Ascending aorta (tissue), 2 donors: ENCODE measurements around the gene LRRC8A. TPM values are rescaled to one million over a fixed set of nuclear protein-coding genes. Genes with fewer than 3 reads are reported as not detected.
"Not testable (repeated sequence)": the region's sequence is repeated elsewhere in the genome, so short reads cannot be mapped to it uniquely, and the experiment has no call there.

Source experiments
- DNase-seq, 2 donors: peaks; one replicate each; pipeline ENCODE4 v3.0.0-alpha.2; 2019; ENCODE audit warnings: low spot score in 2 of 2
- H3K27ac ChIP-seq, 2 donors: fragments of 200-600 bp; sonication (generic); one replicate each; pipeline ENCODE4 v1.5.1; 2016 to 2017; ENCODE audit warnings: mild to moderate bottlenecking in 1 of 2
- H3K27me3 ChIP-seq: fragments of 200-600 bp; sonication (generic); one replicate; pipeline ENCODE4 v1.5.1; 2017
- H3K36me3 ChIP-seq, 2 donors: fragments of 200-600 bp; sonication (generic); one replicate each; pipeline ENCODE4 v1.5.1; 2016
- H3K4me1 ChIP-seq, 2 donors: fragments of 200-600 bp; sonication (generic); one replicate each; pipeline ENCODE4 v1.5.1; 2016 to 2017; ENCODE audit warnings: mild to moderate bottlenecking in 1 of 2
- H3K4me3 ChIP-seq, 2 donors: fragments of 200-600 bp; sonication (generic); one replicate each; pipeline ENCODE4 v1.5.1; 2016 to 2017; ENCODE audit warnings: mild to moderate bottlenecking in 1 of 2
- H3K9me3 ChIP-seq, 2 donors: fragments of 200-600 bp; sonication (generic); one replicate each; pipeline ENCODE4 v1.5.1; 2016
- intact Hi-C: fragments of 100-400 bp; cut with DNase I; formaldehyde crosslinking; loops from one replicate; pipeline ENCODE4 v1.15.1; 2023
- total RNA-seq: library from RNA; depleted of rRNA; stranded (reverse); fragments of >200 nt; gene quantifications from one replicate; pipeline ENCODE4 v1.1.0, GENCODE V29; 2016
- TF ChIP-seq, protein P1 (sequence below), 3 experiments: fragments of 200-600 bp in 2 of 3; fragments of 450-650 bp in 1 of 3; sonication (generic) in 2 of 3; IDR thresholded peaks; one replicate each; pipeline ENCODE4 v1.5.1; 2016 to 2019; ENCODE audit warnings: antibody characterized with exemption in 3 of 3, mild to moderate bottlenecking in 1 of 3, moderate library complexity in 1 of 3

Gene LRRC8A
- total RNA-seq, 1 donor from 2014 or later: 227 TPM

DNA sequence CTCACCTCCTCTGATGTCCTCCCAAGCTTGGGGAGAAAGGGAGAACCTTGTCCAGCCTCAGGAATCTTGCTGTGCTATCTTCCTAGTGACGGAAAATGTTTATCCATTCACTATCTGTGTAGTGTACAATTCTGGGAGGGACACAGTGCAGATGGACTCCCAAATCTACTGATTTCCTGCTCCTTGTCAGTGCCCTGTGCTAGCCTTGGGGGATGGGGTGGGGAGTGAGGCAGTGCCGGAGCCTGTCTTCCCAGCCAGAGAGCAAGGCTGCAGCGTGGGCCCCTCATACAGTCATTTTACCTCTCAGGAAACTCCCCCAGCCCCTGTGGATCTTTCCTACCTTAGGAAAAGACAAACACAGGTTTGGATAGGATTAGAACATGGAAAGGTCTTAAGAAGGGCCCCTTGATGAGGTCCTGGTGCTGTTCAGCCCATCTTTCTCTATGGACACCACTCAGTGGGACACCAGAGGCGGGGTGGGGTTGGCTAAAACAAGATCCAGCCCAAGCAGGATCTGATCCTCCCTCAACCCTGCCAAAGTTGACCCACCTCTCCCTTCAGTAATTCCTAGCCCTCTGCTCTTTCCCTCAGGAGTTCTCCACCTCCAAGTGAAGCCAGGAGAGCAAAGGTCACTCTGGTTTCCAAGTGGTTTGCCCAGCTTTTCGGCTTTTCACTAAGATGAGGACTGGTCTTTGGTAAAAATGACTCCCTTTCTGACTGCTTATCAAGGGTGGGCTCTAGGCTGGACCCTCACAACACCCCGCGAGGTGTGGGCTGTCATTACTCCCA is 62.1 kb downstream of the LRRC8A start:
- intact Hi-C loops: no loop called here
- DNase-seq: no peak
- TF ChIP-seq, protein P1, sequence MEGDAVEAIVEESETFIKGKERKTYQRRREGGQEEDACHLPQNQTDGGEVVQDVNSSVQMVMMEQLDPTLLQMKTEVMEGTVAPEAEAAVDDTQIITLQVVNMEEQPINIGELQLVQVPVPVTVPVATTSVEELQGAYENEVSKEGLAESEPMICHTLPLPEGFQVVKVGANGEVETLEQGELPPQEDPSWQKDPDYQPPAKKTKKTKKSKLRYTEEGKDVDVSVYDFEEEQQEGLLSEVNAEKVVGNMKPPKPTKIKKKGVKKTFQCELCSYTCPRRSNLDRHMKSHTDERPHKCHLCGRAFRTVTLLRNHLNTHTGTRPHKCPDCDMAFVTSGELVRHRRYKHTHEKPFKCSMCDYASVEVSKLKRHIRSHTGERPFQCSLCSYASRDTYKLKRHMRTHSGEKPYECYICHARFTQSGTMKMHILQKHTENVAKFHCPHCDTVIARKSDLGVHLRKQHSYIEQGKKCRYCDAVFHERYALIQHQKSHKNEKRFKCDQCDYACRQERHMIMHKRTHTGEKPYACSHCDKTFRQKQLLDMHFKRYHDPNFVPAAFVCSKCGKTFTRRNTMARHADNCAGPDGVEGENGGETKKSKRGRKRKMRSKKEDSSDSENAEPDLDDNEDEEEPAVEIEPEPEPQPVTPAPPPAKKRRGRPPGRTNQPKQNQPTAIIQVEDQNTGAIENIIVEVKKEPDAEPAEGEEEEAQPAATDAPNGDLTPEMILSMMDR (IDR thresholded peaks at IDR 0.05): no peak
- Histone ChIP-seq H3K27ac (no peak overlapping the region), H3K4me1 (peaks cover 5 to 21% of the 10 kb centered on the region in 2 donors), H3K27me3 (no peaks in the 10 kb centered on the region), H3K9me3 (no peaks in the 10 kb centered on the region), H3K36me3 (peaks cover 6 to 9% of the 10 kb centered on the region in 2 donors), H3K4me3 (no peak overlapping the region)

DNA sequence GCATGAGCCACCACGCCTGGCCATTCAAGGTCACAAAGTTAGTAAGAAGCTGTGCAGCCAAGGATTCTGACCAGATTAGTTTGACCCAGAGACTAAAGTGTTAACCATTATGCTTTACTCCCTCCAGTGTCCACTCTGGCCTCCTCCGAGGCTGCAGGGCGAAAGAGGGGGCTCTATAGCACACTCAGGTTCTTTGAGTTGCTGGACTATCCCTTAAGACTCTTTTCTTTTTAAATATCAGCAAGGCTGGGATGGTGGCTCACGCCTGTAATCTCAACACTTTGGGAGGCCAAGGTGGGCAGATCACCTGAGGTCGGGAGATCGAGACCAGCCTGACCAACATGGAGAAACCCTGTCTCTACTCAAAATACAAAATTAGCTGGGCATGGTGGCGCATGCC is 63.0 kb downstream of the LRRC8A start:
- intact Hi-C loops: loop anchor here (5.0 kb wide), 2 partner anchors 62 to 82 kb away; partner anchors contain the start of gene SH3GLB2
- H3K27me3 ChIP-seq, H3K27ac ChIP-seq, H3K36me3 ChIP-seq, H3K9me3 ChIP-seq, H3K4me3 ChIP-seq, DNase-seq: not testable (repeated sequence)
- peaks cover 5 to 21% of the 10 kb centered on the region in 2 donors for H3K4me1 ChIP-seq

DNA sequence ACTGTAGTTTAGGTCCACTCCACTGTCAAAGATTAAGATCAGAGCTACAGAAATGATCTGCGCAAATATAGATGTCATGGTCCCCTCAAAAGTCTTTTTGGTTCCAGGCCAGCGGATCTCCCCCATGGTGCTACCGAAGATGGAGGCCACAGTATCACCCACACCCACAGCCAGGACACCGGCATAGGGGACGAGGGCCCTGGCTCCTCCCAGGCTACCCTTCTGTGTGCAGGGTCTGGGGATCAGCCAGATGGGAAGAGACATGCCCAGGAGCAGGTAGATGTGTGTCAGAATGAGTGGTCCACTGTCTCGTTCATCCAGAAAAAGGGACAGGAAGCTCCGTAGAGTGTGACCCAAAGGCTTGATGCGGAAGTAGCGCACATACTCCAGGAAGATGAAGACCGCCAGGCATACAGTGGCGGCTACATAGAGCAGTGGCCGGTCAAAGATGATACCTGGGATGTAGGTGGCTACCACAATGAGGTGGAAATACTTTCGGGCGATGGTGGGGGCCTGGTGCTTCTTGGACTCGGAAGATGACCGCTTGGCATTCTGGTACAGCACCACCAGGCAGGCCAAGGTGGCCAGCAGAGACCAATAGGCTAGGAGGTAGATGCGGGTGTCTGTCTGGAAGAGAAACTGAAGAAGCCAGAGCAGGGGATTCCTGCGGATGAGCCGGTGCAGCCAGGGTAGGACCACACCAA is 64.0 kb downstream of the LRRC8A start:
- Histone ChIP-seq H3K27ac (no peak overlapping the region), H3K4me1 (peaks cover 5 to 20% of the 10 kb centered on the region in 2 donors), H3K4me3 (peak overlapping the region in 1 of 2 donors; percentile 73), H3K9me3 (no peaks in the 10 kb centered on the region), H3K27me3 (no peaks in the 10 kb centered on the region), H3K36me3 (peaks cover 6 to 9% of the 10 kb centered on the region in 2 donors)
- TF ChIP-seq, protein P1 (IDR thresholded peaks at IDR 0.05): no peak
- intact Hi-C loops: loop anchor here (2.0 to 5.0 kb wide), 5 partner anchors 23 to 135 kb away; partner anchors contain the start of genes DOLPP1, KYAT1 and SH3GLB2
- no peak for DNase-seq

DNA sequence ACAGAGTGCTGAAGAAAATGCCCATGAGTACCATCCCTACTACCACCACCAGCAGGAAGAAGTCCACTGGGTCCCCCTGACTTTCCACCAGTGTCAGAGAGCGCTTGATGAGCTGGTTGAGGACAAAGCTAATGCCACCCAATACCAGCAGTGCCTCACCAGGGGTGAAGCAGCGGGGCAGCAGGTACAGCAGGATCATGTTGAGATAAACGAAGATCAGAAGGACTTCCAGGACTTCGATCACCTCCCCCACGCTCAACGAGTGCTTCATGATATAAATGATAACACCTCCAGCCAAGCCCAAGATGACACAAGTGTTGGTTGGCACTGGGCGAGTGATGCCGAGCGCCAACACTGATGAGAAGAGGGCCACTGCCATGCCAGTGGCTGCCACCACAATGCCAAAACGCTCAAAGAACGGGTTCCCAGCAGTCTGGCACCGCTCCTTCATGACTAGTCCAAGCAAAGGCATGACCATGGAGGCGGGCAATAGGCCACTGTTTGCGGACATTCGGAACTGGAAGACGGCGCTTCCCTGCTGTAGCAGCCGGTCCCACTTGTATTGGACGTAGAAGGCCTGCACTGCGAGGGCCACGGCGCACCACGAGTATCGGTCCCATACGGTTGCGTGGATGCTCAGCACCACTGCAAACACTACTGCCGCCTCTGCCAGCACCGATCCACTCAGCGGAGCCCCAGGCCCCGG is 64.8 kb downstream of the LRRC8A start:
- peaks cover 2 to 6% of the 10 kb centered on the region in 2 donors for H3K36me3 ChIP-seq
- DNase-seq: no peak
- H3K27ac ChIP-seq: peak overlapping the region; percentile 92 to 96
- intact Hi-C loops: loop anchor here (1.0 to 5.0 kb wide), 6 partner anchors 24 to 134 kb away; partner anchors contain the start of genes DOLPP1, KYAT1, MIGA2 and SH3GLB2
- peaks cover 5 to 20% of the 10 kb centered on the region in 2 donors for H3K4me1 ChIP-seq
- H3K27me3 ChIP-seq: no peaks in the 10 kb centered on the region
- H3K9me3 ChIP-seq: no peaks in the 10 kb centered on the region
- H3K4me3 ChIP-seq: peak overlapping the region; percentile 73 to 88
- TF ChIP-seq, protein P1 (IDR thresholded peaks at IDR 0.05): no peak

DNA sequence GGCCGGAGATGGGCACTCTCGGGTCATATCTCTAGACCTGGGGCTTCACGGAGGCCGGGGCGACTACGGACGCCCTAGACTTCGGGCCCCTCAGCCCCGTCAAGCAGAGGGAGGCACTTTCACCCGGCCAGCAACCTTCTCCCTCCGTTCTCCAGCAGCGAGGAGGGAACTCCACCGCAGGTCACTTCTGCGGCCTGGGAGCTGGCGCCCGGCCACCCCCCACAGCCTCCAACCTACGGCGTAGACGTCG is 65.3 kb downstream of the LRRC8A start:
- H3K9me3 ChIP-seq: no peaks in the 10 kb centered on the region
- H3K4me3 ChIP-seq: peak overlapping the region; percentile 73 to 88
- H3K4me1 ChIP-seq: peaks cover 5 to 20% of the 10 kb centered on the region in 2 donors
- no peak for DNase-seq
- peaks cover 0 to 10% of the 10 kb centered on the region in 2 donors for H3K36me3 ChIP-seq
- no peaks in the 10 kb centered on the region for H3K27me3 ChIP-seq
- intact Hi-C loops: loop anchor here (1.0 to 5.0 kb wide), 6 partner anchors 24 to 134 kb away; partner anchors contain the start of genes DOLPP1, KYAT1, MIGA2 and SH3GLB2
- peak overlapping the region; percentile 92 to 96 for H3K27ac ChIP-seq
- TF ChIP-seq, protein P1 (IDR thresholded peaks at IDR 0.05): no peak
